ENCODE results near the gene VSIG10L2.

DNA sequence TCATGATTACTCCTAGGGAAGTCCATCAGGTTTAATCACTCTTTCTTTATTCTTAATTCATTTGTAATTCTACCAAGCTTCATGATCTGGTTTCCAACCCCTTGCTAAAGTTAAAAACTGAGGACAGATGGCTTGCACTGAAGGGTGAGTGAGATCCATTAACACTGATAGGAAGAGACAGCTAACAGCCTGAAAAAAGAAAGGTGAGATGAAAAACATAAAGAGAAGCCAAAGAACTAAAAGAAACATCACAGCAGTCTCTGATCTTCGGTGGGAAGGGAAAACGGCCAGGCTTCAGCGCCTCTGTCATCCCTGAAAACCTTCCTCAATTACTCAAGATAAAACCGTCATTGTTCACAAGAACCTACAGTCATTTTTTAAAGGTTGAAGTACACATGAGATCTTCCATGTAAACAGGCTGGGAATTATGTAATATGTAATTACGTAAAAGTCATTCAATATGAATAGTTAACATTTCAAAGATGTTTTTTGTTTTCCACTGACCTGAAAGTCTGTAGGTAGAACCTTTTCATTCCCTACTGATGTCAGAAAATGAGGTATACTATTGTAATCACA, 41.3 kb downstream of the VSIG10L2 start:
- TF ChIP-seq CHD2 (IDR thresholded peaks at IDR 0.05; ENCODE audit: low read length, partially characterized antibody) (no peak), EHF (CRISPR knock-in tag; IDR thresholded peaks at IDR 0.05) (no peak), POLR2A (IDR thresholded peaks at IDR 0.05; ENCODE audit: low read length) (no peak), FOSB (CRISPR knock-in tag; IDR thresholded peaks at IDR 0.05) (no peak), EP300 (IDR thresholded peaks at IDR 0.05) (no peak), PHF8 (IDR thresholded peaks at IDR 0.05; ENCODE audit: borderline replicate concordance, low read depth) (no peak)
- TF ChIP-seq, protein P1, sequence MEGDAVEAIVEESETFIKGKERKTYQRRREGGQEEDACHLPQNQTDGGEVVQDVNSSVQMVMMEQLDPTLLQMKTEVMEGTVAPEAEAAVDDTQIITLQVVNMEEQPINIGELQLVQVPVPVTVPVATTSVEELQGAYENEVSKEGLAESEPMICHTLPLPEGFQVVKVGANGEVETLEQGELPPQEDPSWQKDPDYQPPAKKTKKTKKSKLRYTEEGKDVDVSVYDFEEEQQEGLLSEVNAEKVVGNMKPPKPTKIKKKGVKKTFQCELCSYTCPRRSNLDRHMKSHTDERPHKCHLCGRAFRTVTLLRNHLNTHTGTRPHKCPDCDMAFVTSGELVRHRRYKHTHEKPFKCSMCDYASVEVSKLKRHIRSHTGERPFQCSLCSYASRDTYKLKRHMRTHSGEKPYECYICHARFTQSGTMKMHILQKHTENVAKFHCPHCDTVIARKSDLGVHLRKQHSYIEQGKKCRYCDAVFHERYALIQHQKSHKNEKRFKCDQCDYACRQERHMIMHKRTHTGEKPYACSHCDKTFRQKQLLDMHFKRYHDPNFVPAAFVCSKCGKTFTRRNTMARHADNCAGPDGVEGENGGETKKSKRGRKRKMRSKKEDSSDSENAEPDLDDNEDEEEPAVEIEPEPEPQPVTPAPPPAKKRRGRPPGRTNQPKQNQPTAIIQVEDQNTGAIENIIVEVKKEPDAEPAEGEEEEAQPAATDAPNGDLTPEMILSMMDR (IDR thresholded peaks at IDR 0.05): no peak
- TF ChIP-seq, protein P2, sequence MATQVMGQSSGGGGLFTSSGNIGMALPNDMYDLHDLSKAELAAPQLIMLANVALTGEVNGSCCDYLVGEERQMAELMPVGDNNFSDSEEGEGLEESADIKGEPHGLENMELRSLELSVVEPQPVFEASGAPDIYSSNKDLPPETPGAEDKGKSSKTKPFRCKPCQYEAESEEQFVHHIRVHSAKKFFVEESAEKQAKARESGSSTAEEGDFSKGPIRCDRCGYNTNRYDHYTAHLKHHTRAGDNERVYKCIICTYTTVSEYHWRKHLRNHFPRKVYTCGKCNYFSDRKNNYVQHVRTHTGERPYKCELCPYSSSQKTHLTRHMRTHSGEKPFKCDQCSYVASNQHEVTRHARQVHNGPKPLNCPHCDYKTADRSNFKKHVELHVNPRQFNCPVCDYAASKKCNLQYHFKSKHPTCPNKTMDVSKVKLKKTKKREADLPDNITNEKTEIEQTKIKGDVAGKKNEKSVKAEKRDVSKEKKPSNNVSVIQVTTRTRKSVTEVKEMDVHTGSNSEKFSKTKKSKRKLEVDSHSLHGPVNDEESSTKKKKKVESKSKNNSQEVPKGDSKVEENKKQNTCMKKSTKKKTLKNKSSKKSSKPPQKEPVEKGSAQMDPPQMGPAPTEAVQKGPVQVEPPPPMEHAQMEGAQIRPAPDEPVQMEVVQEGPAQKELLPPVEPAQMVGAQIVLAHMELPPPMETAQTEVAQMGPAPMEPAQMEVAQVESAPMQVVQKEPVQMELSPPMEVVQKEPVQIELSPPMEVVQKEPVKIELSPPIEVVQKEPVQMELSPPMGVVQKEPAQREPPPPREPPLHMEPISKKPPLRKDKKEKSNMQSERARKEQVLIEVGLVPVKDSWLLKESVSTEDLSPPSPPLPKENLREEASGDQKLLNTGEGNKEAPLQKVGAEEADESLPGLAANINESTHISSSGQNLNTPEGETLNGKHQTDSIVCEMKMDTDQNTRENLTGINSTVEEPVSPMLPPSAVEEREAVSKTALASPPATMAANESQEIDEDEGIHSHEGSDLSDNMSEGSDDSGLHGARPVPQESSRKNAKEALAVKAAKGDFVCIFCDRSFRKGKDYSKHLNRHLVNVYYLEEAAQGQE (IDR thresholded peaks at IDR 0.05): no peak
- TF ChIP-seq, protein P3, sequence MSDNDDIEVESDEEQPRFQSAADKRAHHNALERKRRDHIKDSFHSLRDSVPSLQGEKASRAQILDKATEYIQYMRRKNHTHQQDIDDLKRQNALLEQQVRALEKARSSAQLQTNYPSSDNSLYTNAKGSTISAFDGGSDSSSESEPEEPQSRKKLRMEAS (IDR thresholded peaks at IDR 0.05): no peak
- TF ChIP-seq, protein P4, sequence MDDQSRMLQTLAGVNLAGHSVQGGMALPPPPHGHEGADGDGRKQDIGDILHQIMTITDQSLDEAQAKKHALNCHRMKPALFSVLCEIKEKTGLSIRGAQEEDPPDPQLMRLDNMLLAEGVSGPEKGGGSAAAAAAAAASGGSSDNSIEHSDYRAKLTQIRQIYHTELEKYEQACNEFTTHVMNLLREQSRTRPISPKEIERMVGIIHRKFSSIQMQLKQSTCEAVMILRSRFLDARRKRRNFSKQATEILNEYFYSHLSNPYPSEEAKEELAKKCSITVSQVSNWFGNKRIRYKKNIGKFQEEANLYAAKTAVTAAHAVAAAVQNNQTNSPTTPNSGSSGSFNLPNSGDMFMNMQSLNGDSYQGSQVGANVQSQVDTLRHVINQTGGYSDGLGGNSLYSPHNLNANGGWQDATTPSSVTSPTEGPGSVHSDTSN (IDR thresholded peaks at IDR 0.05): no peak
